ENCODE measurements around the gene UCP3. TPM values are rescaled to one million over a fixed set of nuclear protein-coding genes. Genes with fewer than 3 reads are reported as not detected.

The UCP3 gene
- total RNA-seq, 1 donor from 2014 or later, result 0.82 TPM

DNA sequence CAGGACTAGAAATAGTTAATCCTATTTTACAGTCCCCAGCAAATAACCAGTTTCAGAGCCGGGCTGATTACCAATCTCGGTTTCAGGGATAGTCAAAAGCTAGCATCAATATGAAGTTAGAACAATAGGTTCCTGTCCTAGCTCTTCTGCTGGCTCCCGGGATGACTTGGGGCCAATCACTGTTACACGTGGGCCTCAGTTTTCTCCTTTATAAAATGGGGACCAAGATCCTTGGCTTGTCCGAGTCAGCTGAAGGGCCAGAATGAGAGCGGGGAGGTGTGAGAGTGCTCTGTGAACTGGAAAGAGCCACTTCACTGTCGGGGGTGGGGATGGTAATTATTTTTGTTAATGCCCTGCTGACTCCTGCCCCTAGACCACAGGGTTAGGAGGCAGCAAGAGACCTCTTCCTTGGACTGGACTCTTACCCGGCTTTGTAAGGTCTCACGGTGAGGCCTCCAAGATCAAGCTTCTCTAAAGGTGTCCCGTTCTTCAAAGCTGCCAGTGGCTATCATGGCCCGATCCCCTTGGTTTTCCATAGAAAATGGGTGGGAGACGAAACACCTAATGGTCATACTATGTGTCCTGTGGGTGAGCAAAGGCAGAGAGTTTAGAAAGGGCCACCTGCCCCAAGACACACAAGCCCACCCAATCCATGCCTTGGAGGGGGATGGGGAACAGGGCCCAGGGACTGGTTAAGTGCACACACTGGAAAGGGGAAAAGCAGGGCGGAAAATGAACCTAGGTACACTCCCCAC, 27.7 kb downstream of the UCP3 start:
- no peak for FAIRE-seq

DNA sequence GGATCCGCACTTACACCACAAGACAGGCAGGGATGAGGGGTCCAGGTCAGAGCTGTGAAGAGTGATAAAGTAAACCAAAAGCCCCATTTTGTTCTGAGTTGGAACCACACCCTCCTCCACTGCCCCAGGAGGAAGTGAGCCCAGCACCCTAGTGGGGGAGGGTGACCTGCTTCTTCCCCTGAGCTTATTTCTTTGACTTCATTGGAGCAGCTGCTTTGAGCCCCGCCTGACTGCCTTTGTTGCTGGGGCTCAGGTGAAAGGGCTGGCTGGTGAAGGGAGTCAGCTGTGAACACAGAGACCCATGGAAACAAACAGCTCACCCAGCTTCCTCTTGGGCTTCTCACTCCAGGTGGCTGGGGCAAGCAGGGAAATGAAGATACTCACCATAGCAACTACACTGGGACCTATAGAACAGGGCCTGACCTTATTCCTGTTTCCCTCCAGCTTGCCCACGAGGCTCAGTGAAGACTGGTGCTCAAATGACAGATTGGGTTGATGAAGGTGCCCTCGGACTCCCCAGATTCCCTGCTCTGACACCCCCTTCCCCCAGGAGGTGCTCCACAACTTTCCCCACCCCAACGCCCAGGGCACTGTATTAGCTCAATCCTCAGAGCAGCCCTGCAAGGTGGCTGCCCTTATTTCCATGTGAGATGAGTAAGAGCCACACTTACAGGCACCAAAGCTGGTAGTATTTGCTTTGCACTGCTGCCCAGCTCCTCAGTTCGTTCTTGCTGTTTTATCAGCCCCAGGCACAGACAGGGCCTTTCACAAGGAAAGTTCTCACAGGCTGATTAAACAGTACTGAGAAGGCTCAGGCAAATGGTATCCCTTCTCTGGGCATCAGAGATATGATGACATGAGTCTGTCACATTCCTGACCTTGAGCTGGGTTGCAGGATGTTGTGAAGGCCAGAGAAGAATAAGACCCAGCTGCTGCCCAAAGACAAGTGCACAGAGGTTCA, 28.6 kb downstream of the UCP3 start:
- no peak for FAIRE-seq
- no peak for DNase-seq (ENCODE audit: low spot score in 2 of 2)

More for the DNA sequence above, 27.7 kb downstream of the UCP3 start:
- DNase-seq (ENCODE audit: low spot score in 2 of 2), result no peak

DNA sequence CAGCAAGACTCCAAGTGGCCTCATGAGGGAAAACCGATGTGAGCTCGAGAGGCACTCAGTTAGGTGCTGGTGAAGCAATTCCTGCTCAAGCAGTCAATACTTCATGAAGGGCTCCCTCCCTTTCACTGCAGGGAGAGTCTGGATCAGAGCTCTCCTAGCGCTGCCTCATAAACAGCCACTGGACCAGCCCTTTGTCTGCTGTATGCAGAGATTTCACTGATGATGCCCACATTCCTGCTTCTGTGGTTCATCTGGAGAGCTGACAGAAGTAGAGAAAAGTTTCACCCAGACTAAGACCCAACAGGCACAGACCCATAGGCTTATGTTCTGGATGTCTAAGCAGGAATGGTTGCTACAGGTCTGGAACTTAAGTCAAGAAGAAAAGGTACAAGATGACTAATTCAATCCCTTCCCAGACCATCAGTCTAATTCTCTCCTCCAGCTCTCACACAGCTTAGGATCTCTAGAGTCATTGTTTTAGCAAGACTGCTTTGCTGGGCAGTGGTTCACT, 30.3 kb downstream of the UCP3 start:
- no peak for DNase-seq (ENCODE audit: low spot score in 2 of 2)
- FAIRE-seq, result no peak

DNA sequence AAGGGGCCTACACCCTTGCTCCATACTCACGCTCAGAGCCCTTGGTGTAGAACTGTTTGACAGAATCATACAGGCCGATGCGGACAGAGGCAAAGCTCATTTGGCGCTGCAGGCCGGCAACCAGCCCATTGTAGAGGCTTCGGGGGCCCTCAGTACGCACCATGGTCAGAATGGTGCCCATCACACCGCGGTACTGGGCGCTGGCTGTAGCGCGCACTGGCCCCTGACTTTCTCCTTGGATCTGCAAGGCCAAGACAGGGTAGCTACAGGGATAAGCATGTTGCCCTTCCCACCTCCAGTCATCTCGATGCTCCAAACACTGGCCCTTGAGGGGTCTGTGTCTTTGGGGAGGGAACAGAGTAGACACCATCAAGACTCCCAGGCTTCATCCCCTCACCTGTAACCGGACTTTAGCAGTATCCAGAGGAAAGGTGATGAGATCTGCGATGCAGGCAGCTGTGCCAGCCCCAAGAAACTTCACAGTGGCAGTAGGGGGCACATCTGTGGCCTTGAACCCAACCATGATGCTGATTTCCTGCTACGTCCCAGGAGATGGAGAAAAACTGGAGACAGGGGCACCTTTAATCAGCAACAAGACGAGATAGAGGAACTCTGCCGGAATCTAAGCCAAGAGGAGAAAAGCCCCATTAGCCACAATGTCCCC, 30.9 kb downstream of the UCP3 start:
- DNase-seq (ENCODE audit: low spot score in 2 of 2), result no peak

DNA sequence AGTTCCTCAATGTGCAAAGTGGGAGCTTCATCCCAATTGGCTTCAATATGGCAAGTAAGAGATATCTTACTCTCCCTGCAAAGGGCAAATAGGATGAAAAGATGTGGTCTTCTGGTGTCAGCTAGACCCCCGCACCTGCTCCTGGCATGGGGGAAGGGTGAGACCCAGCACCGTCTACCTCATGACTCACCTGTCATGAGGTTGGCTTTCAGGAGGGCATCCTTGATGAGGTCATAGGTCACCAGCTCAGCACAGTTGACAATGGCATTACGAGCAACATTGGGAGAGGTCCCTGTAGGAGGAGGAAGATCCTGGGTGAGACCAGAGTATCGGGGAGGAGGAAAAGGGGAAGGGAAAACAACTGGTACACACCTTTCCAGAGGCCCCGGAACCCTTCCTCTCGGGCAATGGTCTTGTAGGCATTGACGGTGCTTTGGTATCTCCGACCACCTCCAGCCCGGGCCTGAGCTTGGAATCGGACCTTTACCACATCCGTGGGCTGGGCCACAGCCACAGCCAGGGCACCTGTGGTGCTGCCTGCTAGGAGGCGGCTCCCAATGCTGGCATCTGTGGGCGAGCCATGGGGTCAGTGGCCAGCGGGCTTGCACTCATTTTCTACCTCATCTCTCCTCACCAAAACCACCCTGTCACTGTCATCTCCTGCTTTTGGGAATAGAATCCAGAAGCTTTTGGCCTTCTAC, 32.3 kb downstream of the UCP3 start:
- DNase-seq (ENCODE audit: low spot score in 2 of 2) (no peak), FAIRE-seq (no peak)

More for the DNA sequence above, 30.9 kb downstream of the UCP3 start:
- FAIRE-seq, result no peak

DNA sequence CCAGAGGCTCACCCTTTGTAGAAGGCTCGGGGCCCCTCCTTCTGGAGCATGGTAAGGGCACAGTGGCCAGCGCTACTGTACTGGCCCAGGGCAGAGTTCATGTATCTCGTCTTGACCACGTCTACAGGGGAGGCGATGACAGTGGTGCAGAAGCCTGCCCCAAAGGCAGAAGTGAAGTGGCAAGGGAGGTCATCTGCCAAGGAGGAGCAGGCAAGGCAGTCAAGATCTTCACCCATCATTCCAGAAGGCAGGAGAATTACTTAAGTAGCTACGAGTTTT, 33.5 kb downstream of the UCP3 start:
- FAIRE-seq (no peak), DNase-seq (ENCODE audit: low spot score in 2 of 2) (no peak)

DNA sequence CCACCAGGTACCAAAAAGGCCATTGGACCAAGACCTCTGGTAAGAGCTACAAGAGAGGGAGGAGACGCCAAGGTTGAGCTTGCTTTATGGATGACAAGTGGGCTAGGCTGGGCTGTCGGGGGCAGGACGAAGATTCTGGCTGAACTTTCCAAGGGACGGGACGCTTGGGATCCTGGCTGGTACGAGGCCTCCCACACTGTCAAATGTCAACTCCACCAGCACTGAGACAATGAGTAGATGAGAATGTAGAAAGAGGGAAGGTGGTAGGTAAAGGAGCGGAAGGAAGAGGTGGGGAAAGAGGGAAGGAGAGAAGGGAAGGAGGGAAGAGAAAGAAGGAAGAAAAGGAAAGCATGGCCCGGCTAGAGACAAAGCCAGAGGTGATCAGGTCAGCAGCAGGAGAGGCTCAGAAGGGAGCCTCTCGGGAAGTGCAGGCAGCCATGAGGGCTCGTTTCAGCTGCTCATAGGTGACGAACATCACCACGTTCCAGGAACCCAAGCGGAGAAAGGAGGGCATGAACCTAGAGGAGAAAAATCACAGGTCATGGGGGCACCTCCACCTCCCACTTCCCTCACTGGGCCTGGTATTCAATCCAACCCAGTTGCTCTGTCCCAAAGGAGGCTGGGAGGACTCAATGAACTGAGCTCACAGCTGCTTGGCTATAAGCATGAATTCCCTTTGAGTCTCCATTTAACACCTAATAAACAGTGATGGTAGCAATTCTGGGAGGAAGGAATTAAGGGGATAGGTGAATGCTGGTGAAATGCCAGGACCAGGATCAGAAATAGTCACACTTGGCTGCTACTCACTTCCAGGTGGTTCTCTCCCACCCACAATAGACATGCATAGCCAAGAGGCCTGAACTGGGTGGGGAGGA, 34.0 kb downstream of the UCP3 start:
- DNase-seq (ENCODE audit: low spot score in 2 of 2) (no peak), FAIRE-seq (no peak)

DNA sequence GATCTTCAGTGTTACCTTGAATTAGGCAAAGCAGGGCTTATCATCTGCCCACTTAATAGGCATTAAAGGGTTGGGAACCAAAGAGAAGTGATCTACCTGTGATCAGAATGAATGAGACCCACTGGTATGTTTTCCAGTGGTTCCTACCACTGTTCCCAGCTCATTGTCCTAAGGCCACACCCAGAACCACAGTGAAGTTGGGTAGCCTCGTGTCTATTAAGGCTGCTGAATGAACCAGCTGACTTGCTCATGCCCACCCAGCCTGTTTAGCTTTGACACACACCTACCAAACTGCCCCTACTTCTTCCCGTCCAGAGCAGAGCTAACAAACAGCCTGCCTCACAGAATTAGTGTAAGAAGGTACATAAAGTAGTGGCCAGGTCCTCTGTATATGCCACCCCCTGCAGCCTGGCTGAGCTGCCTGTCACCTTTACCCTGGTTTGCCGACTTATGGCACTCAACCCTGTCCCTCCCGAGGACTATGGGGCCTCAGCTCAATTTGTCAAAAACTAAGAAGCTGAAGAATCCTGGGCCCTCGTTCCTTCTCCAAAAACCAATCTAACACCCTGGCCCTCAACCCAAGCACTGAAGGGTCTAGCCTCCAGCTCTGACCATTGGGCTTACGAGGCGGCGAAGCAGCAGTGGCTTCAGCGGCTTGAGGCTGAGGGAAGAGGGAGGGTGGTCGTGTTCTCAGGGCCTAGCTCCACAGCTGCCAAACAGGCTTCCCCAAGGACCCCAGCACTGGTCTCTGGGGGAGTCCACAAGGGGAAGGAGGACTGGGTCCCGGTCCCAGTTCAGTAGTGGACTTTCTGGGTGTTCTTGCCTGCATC, 36.0 kb downstream of the UCP3 start:
- no peak for FAIRE-seq
- no peak for DNase-seq (ENCODE audit: low spot score in 2 of 2)

DNA sequence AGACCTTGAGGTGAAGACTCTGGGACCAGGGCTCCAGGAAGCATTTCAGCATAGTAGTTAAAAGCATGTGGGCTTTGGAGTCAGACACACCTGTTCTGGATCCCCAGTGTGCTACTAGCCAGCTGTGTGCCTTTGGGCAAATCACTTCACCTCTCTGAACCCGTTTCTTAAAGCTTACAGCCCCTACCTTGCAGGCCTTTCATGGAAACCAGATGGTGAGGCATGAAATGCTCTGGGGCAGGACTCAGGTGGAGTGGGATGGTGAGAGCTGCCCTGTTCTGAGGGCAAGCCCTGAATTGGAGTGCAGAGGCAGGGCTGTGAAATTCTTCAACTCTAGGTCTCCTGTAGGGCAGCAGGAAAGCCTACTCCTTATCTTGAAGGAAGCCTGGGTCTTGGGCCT, 36.7 kb downstream of the UCP3 start:
- FAIRE-seq (no peak), DNase-seq (ENCODE audit: low spot score in 2 of 2) (no peak)

DNA sequence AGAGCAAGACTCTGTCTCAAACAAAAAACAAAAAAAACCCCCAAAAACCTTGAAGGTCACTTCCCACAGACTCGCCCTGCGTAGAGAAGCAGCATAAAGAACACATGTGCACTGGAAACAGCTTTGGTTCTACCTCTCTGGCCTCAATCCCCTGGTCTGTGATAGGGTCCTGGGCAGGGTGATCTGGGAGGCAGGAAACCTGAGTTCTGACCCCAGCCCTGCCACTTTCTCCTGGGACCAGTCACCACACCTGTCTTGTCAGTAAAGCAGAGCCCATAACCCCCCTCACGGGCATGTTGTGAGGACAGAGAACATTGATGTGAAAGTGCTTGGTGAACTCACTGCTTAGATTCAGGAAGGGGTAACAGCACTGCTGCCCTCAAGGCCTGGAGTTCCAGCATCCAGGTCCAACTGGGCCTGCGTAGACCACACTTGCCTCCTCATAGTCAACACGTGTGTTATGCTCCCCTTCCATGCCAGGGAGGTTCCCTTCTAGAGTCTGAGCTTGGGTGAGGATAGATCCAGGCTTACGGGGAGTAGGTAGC, 37.6 kb downstream of the UCP3 start:
- FAIRE-seq, result no peak

DNA sequence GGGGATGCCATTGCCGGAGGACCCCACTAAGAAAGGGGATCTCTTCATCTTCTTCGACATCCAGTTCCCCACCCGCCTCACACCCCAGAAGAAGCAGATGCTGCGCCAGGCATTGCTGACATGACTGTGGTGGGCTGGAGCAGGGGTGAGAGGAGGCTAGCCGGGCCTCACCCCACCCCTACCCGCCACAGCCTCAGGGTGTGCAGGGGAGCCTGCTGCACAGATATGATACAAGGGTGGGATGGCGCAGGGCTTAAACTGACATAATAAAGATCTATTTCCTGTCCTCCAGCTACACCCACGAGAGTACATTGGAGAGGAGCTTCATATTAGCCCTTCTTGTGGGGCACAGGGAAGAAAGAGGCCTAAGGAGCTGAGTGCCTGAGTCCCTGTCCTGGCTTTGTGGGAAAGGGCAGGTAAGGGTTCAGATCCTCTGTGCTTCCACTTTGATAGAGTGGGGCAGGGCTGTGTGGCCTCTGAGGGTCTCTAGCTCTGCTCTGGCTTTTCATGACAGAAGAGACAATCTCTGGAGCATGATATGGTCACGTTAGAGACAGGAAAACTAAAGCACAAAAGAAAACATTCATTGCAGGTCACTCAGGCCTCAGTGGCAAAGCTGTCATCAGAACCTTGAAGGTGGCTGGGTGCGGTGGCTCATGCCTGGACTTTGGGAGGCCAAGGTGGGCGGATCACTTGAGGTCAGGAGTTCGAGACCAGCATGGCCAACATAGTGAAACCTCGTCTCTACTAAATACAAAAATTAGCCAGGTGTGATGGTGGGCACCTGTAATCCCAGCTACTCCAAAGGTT, 38.7 kb downstream of the UCP3 start:
- no peak for DNase-seq (ENCODE audit: low spot score in 2 of 2)
- FAIRE-seq, result no peak

More for the DNA sequence above, 37.6 kb downstream of the UCP3 start:
- no peak for DNase-seq (ENCODE audit: low spot score in 2 of 2)

DNA sequence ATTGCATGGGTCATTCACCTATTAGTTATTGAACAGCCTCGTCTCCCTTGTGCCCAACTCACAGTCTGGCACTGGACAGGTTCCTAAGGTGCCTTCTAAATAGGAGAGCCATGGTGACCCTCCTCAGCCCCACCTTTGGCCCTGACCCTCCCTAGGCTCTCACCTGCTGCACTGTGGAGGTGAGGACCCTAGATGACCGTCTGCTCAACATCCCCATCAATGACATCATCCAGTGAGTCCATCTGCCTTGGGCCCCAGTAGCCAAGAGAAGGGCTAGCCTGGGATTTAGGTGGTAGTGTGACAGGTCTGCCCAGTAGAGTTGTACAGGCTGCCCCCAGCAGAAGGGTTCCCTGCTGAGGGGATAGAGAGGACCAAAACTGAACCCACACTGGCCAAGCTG, 39.8 kb downstream of the UCP3 start:
- DNase-seq (ENCODE audit: low spot score in 2 of 2) (no peak), FAIRE-seq (no peak)

DNA sequence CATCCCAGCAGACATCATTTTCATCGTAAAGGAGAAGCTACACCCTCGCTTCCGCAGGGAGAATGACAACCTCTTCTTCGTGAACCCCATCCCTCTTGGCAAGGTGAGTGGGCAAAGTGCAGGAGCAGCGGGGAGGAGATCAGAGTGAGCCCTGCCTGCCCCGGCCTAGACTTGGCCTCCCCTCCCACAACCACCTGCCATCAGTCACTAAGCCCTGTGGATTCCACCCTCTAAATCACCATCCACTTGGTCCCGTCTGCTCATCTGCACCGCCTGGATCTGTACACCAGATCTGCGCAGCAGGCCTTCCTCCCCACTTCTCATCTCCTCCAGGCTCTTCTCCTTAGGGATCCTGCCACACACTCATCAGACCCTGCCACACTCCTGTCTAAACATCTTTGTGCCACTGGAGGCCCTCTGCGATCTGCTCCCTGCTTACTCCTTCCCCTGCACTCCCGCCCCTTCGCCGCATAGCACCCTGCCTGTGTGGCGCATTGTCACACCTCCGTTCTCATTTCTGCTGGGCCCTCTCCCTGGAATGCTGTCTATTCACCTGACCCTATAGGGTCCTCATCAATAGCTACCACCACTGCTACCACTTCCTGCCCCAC, 40.4 kb downstream of the UCP3 start:
- FAIRE-seq (no peak), DNase-seq (ENCODE audit: low spot score in 2 of 2) (no peak)

DNA sequence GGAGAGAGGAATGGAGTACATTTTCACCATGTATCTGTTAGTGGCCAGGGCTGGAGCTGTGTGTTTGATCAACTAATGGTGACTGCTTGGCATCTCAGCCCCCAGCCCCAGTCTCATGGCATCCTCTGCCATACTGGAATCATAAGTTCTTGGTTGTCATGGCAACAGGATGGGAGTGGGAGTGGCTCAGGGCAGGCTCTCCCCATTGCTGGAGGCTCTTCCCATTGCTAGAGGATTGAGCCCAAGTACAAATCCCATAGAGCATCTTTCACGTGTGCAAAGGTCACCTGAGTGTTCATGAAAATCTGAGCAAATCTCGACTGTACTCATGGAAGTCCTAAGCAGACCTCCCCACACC, 43.1 kb downstream of the UCP3 start:
- DNase-seq (ENCODE audit: low spot score in 2 of 2), result no peak
- FAIRE-seq, result no peak

DNA sequence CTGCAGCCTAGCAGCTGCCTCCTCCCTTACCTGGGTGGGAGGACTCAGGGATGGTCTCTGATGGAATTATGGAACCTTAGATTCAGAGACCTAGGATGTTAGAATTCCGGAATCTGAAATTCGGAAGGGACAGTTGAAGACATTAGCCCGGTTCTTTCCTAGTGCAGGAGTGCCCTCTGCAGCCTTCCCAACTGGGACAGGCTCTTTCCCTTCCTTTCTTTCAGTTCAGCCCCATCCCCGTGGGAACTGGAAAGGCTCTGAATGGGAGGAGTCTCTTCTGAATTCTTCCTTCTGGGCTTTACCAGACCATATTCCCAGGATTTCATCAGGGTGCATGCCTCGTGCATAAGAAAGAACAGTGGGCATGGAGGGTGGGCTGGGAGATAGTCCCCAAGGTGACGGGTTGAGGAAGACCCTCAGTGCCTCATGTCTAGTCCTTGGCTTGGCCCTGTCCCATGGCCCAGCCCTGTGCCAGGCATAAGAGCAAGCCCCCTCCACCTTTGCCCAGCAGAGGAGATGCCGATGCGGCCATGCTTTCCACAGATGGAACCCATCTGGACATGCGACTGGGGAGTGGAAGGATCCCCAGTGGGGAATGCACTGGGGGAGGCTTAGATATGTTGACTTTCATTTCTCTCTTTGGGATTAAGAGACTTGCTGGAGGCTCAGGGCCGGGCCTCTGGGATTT, 43.7 kb downstream of the UCP3 start:
- no peak for FAIRE-seq
- no peak for DNase-seq (ENCODE audit: low spot score in 2 of 2)

DNA sequence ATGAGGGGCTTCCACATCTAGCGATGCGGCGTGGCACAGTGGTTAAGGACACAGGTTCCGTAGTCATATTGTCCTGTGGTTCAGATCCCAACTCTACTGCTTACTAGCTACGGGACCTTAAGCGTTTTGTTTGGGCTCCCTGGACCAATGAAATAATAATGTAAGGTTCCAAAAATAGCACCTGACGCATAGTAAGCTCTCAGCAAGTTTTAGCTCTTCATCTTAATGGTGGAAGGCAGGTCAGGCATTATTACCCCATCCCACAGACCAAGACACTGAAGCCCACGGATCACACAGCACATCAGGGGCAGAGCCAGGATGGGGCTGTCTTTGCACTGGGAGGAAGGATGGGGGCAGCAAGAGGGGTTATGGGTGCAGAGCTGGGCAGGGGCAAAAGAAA, 45.0 kb downstream of the UCP3 start:
- DNase-seq (ENCODE audit: low spot score in 2 of 2) (no peak), FAIRE-seq (no peak)
